ENCODE measurements around the gene CTDSPL.

CTDSPL gene

GRCh38 chr3:37941608-37942508, 80.2 kb downstream of the CTDSPL start:
- DNase-seq (ENCODE audit: low read depth in 1 of 2, low spot score in 1 of 2), result no peak

GRCh38 chr3:37942646-37943045, 81.0 kb downstream of the CTDSPL start:
- DNase-seq (ENCODE audit: low read depth in 1 of 2, low spot score in 1 of 2), result no peak

- no peak for DNase-seq (ENCODE audit: low read depth in 1 of 2, low spot score in 1 of 2)
Measured at GRCh38 chr3:37943126-37943525, 81.4 kb downstream of the CTDSPL start.

GRCh38 chr3:37943631-37944314, 82.1 kb downstream of the CTDSPL start:
- DNase-seq (ENCODE audit: low read depth in 1 of 2, low spot score in 1 of 2), result no peak

GRCh38 chr3:37944391-37944842, 82.7 kb downstream of the CTDSPL start:
- DNase-seq (ENCODE audit: low read depth in 1 of 2, low spot score in 1 of 2), result no peak

- no peak for DNase-seq (ENCODE audit: low read depth in 1 of 2, low spot score in 1 of 2)
Measured at GRCh38 chr3:37945156-37945806, 83.6 kb downstream of the CTDSPL start.

GRCh38 chr3:37945807-37946530, 84.3 kb downstream of the CTDSPL start:
- no peak for DNase-seq (ENCODE audit: low read depth in 1 of 2, low spot score in 1 of 2)

- DNase-seq (ENCODE audit: low read depth in 1 of 2, low spot score in 1 of 2), result no peak
Measured at GRCh38 chr3:37946531-37946889, 84.8 kb downstream of the CTDSPL start.

- DNase-seq (ENCODE audit: low read depth in 1 of 2, low spot score in 1 of 2), result no peak
Measured at GRCh38 chr3:37949866-37950265, 88.2 kb downstream of the CTDSPL start.

- DNase-seq (ENCODE audit: low read depth in 1 of 2, low spot score in 1 of 2), result no peak
Measured at GRCh38 chr3:37952564-37952963, 90.9 kb downstream of the CTDSPL start.

GRCh38 chr3:37953226-37953625, 91.5 kb downstream of the CTDSPL start:
- no peak for DNase-seq (ENCODE audit: low read depth in 1 of 2, low spot score in 1 of 2)

GRCh38 chr3:37953707-37954394, 92.2 kb downstream of the CTDSPL start:
- no peak for DNase-seq (ENCODE audit: low read depth in 1 of 2, low spot score in 1 of 2)

GRCh38 chr3:37954881-37955280, 93.2 kb downstream of the CTDSPL start:
- no peak for DNase-seq (ENCODE audit: low read depth in 1 of 2, low spot score in 1 of 2)

- no peak for DNase-seq (ENCODE audit: low read depth in 1 of 2, low spot score in 1 of 2)
Measured at GRCh38 chr3:37955918-37956707, 94.4 kb downstream of the CTDSPL start.

GRCh38 chr3:37956723-37957538, 95.3 kb downstream of the CTDSPL start:
- DNase-seq (ENCODE audit: low read depth in 1 of 2, low spot score in 1 of 2), result no peak

- no peak for DNase-seq (ENCODE audit: low read depth in 1 of 2, low spot score in 1 of 2)
Measured at GRCh38 chr3:37957539-37957936, 95.9 kb downstream of the CTDSPL start.

- DNase-seq (ENCODE audit: low read depth in 1 of 2, low spot score in 1 of 2), result no peak
Measured at GRCh38 chr3:37961622-37962431, 100.1 kb downstream of the CTDSPL start.

GRCh38 chr3:37963016-37963415, 101.3 kb downstream of the CTDSPL start:
- no peak for DNase-seq (ENCODE audit: low read depth in 1 of 2, low spot score in 1 of 2)

Data from activated CD4-positive, alpha-beta T cell treated with anti-CD3 and anti-CD28 coated beads, Interleukin-2, amount 50 U/mL, for 24 hours (primary cell).